Glutamatergic neuron (in vitro differentiated cells): Measurements from ENCODE around the gene KRT73. TPM values are rescaled to one million over a fixed set of nuclear protein-coding genes. Genes with fewer than 3 reads are reported as not detected.

Experiments used
- DNase-seq: peaks from one replicate; pipeline ENCODE4 v3.0.0; 2022
- H3K27ac Mint-ChIP-seq: one replicate; pipeline ENCODE4 v1.8.0; 2020; ENCODE audit warnings: mild to moderate bottlenecking, mixed read lengths, inconsistent platforms; ENCODE audit not compliant: unreplicated experiment
- H3K27me3 Mint-ChIP-seq: one replicate; pipeline ENCODE4 v1.8.0; 2020; ENCODE audit warnings: mild to moderate bottlenecking, moderate library complexity, mixed read lengths, inconsistent platforms; ENCODE audit not compliant: unreplicated experiment
- H3K36me3 Mint-ChIP-seq: one replicate; pipeline ENCODE4 v1.8.0; 2020; ENCODE audit warnings: mild to moderate bottlenecking, mixed read lengths, inconsistent platforms; ENCODE audit not compliant: unreplicated experiment
- H3K4me1 Mint-ChIP-seq: one replicate; pipeline ENCODE4 v1.8.0; 2020; ENCODE audit warnings: mild to moderate bottlenecking, low read depth, mixed read lengths, inconsistent platforms; ENCODE audit not compliant: unreplicated experiment
- H3K4me3 Mint-ChIP-seq: one replicate; pipeline ENCODE4 v1.8.0; 2020; ENCODE audit warnings: mild to moderate bottlenecking, mixed read lengths, inconsistent platforms; ENCODE audit not compliant: unreplicated experiment
- H3K9me3 Mint-ChIP-seq: one replicate; pipeline ENCODE4 v1.8.0; 2020; ENCODE audit warnings: mild to moderate bottlenecking, moderate library complexity, mixed read lengths, inconsistent platforms; ENCODE audit not compliant: unreplicated experiment
- total RNA-seq: library from RNA; stranded (reverse); fragmentation: NEBNext Ultra II Directional; extraction: Animal tissue kit (Norgen Biotek cat#: 25700); gene quantifications from one replicate; pipeline ENCODE4 v1.2.1, GENCODE V29; 2021; ENCODE audit not compliant: unreplicated experiment
- TF ChIP-seq, protein P1 (sequence below): fragments of 200-600 bp; sonication (generic); IDR thresholded peaks from one replicate; pipeline ENCODE4 v1.5.0; 2021; ENCODE audit not compliant: partially characterized antibody, unreplicated experiment

The KRT73 gene
- total RNA-seq, 1 donor from 2014 or later: not detected

DNA sequence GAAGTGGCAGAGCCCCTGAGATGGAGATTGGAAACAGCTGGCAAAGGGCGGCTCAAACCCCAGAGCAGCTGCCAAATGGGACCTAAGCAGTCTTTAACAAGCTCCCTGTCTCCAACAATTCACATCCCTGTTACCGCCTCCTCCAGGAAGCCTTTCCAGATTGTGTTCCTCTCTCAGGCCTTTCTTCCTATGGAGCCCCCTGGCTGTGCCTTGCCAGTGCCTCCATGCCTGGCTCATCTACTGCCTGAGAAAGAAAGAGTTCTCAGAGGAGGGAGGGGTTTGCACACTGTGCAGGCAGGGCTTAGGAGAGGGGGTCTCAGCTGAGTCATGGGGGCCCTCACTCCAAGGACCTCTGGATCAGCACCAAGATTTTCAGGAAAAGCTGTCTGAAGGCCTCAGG is 35.9 kb downstream of the KRT73 start:
- Mint-ChIP-seq H3K27ac (no peak overlapping the region), H3K4me1 (no peaks in the 10 kb centered on the region), H3K36me3 (no peaks in the 10 kb centered on the region), H3K9me3 (no peaks in the 10 kb centered on the region), H3K4me3 (no peak overlapping the region), H3K27me3 (peaks cover 2% of the 10 kb centered on the region)
- TF ChIP-seq, protein P1, sequence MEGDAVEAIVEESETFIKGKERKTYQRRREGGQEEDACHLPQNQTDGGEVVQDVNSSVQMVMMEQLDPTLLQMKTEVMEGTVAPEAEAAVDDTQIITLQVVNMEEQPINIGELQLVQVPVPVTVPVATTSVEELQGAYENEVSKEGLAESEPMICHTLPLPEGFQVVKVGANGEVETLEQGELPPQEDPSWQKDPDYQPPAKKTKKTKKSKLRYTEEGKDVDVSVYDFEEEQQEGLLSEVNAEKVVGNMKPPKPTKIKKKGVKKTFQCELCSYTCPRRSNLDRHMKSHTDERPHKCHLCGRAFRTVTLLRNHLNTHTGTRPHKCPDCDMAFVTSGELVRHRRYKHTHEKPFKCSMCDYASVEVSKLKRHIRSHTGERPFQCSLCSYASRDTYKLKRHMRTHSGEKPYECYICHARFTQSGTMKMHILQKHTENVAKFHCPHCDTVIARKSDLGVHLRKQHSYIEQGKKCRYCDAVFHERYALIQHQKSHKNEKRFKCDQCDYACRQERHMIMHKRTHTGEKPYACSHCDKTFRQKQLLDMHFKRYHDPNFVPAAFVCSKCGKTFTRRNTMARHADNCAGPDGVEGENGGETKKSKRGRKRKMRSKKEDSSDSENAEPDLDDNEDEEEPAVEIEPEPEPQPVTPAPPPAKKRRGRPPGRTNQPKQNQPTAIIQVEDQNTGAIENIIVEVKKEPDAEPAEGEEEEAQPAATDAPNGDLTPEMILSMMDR: no peak
- DNase-seq: no peak

DNA sequence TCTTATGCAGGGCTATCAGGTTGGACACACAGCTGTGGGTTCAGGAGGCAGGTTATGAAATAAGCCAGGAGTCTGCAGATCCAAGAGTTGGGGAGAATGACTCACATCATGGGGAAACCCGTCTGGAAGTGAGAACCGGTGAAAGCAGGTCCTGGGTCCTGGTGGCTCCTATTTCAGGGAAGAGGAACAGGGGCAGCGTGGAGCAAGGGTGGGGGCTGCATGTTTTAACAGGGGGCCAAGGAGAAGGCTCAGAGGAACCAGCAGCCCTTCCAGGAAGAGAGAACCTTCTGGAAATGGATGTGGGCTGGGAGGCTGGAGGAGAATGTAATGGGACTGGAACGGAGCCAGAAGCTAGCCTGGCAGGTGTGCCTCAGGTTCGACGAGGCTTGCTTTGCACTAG is 36.9 kb downstream of the KRT73 start:
- Mint-ChIP-seq H3K4me1 (no peaks in the 10 kb centered on the region), H3K9me3 (no peaks in the 10 kb centered on the region), H3K4me3 (no peak overlapping the region), H3K27me3 (peaks cover 2% of the 10 kb centered on the region), H3K36me3 (no peaks in the 10 kb centered on the region), H3K27ac (no peak overlapping the region)
- DNase-seq: no peak
- TF ChIP-seq, protein P1: no peak

DNA sequence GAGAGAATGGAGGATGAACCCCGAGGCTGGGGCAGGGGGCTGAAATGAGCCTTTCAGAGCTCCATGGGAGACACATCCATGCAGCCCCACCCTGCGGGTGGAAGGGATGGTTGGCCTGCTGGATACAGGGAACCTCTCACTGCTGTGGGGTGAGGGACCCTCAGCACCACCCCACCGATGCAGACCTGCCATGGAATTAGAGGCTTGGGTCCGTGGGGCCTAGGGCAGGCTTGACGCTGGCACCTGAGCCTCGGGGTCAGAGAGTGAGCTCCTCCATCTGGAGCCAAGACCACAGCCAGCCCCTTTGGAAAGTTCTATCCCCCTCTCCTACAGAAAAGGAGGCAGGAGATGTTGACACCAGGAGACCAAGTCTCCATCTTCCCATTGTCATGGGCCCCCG is 37.3 kb downstream of the KRT73 start:
- Mint-ChIP-seq H3K4me3 (no peak overlapping the region), H3K27me3 (peaks cover 2% of the 10 kb centered on the region), H3K9me3 (no peaks in the 10 kb centered on the region), H3K36me3 (no peaks in the 10 kb centered on the region), H3K27ac (no peak overlapping the region), H3K4me1 (no peaks in the 10 kb centered on the region)
- TF ChIP-seq, protein P1: no peak
- DNase-seq: no peak

DNA sequence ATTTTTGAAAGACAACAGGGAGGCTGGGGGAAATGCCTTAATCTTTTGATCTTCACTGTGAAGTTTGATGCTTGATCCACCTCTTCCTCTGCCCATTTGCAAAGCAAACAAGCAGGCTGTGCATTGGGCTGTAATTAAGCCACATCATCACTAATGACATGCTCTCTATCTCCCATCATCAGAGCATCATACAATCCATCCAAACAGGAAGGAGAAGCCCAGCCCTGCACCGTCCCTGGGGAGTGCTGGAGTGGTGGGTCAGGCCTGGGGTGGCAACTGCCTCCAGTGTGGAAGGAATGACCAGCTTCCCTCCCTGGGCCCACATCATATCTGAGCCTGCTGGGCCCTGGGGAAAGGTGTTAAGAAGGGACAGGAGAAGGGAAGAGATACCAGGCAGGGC is 37.9 kb downstream of the KRT73 start:
- H3K27ac Mint-ChIP-seq: no peak overlapping the region
- no peaks in the 10 kb centered on the region for H3K4me1 Mint-ChIP-seq
- peaks cover 5% of the 10 kb centered on the region for H3K27me3 Mint-ChIP-seq
- H3K4me3 Mint-ChIP-seq: no peak overlapping the region
- H3K9me3 Mint-ChIP-seq: no peaks in the 10 kb centered on the region
- DNase-seq: no peak
- TF ChIP-seq, protein P1: no peak
- H3K36me3 Mint-ChIP-seq: no peaks in the 10 kb centered on the region

DNA sequence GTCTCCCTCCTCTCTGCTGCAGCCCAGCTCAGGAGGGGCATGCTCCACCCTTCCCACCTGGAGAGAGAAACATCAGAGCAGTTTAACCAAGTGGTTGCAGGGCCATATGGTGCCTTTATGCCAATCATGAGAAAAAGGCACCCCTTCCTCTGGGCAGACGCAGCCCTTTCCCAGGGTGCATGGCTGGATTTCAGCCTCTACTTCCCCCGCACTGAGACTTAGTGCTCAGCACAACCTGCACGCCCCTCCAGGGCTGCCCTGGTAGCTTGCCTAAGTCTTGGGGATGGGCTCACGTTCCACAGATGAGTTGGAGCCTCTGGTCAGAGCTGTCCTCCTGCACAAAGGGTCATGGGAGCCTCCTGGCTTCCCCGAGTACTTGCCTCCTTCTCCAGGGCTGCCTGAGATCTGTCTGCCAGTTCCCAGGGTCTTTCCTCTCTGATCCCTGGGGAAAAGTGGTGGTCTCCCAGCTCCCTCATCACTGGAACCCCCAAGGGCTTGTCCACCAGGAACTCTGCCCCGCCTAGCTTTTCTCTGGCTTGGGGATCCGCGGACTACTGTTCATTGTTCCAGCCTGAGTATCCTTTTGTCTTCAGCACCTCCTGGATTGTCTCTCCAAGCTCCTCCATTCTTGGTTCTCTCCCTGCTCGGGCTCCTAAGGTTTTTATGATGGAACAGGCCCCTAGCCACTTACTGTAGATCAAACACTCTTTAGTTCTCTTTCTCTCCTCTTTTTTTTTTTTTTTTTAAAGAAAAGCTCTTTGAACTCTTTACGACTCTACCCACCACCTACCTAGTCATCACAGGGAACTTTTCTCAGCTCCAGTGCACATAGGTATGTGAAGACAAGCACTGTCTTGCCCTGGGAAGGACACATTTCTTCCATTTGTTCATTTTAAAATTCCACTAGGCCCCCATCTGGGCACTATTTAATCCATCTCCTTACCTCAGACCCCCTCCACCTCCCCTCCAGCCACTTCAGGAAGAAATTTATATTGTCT is 38.6 kb downstream of the KRT73 start:
- Mint-ChIP-seq H3K4me3 (no peak overlapping the region), H3K36me3 (no peaks in the 10 kb centered on the region), H3K27ac (no peak overlapping the region), H3K4me1 (no peaks in the 10 kb centered on the region), H3K9me3 (no peaks in the 10 kb centered on the region), H3K27me3 (peaks cover 5% of the 10 kb centered on the region)
- DNase-seq: no peak
- TF ChIP-seq, protein P1: no peak
